HepG2 (cell line): ENCODE results near the gene SLC10A1. TPM values are rescaled to one million over a fixed set of nuclear protein-coding genes. Genes with fewer than 3 reads are reported as not detected.

ENCODE experiments used
- EP300 ChIP-seq, 3 experiments: sonication (generic) in 1 of 3; formaldehyde crosslinking in 1 of 3; IDR thresholded peaks; 2 replicates each; pipeline versions ENCODE4 v1.5.1 to v1.6.1; 2011 to 2020; ENCODE audit warnings: low read depth in 2 of 3, low read length in 2 of 3, borderline replicate concordance in 1 of 3, improper control_type of control experiment in 1 of 3, mild to moderate bottlenecking in 1 of 3, missing genetic modification reagents in 1 of 3, moderate library complexity in 1 of 3
- MED1 ChIP-seq: sonication (generic); formaldehyde crosslinking; IDR thresholded peaks from 2 replicates; pipeline ENCODE4 v1.4.0; 2020; ENCODE audit warnings: missing genetic modification reagents
- MEF2D ChIP-seq: sonication (generic); formaldehyde crosslinking; IDR thresholded peaks from 2 replicates; pipeline ENCODE4 v1.5.1; 2020; ENCODE audit warnings: mild to moderate bottlenecking, missing genetic modification reagents
- RELA ChIP-seq: sonication (generic); formaldehyde crosslinking; IDR thresholded peaks from 2 replicates; pipeline ENCODE4 v1.4.0; 2020; ENCODE audit warnings: missing genetic modification reagents
- ZFP41 ChIP-seq: sonication (generic); formaldehyde crosslinking; IDR thresholded peaks from 2 replicates; pipeline ENCODE4 v1.4.0; 2020; ENCODE audit warnings: mild to moderate bottlenecking, missing genetic modification reagents, borderline replicate concordance
- ZNF20 ChIP-seq: sonication (generic); formaldehyde crosslinking; IDR thresholded peaks from 2 replicates; pipeline ENCODE4 v1.4.0; 2020; ENCODE audit warnings: mild to moderate bottlenecking, moderate library complexity, missing genetic modification reagents
- ZNF441 ChIP-seq: sonication (generic); formaldehyde crosslinking; IDR thresholded peaks from 2 replicates; pipeline ENCODE4 v1.7.0; 2021; ENCODE audit warnings: missing genetic modification reagents, borderline replicate concordance
- ZNF468 ChIP-seq: sonication (generic); formaldehyde crosslinking; IDR thresholded peaks from 2 replicates; pipeline ENCODE4 v1.8.0; 2022; ENCODE audit warnings: mild to moderate bottlenecking, moderate library complexity, missing genetic modification reagents
- ZNF7 ChIP-seq: IDR thresholded peaks from 2 replicates; pipeline ENCODE4 v1.6.1; 2016; ENCODE audit warnings: missing biosample characterization, missing genetic modification reagents
- ZNF777 ChIP-seq: sonication (generic); formaldehyde crosslinking; IDR thresholded peaks from 2 replicates; pipeline ENCODE4 v1.4.0; 2020; ENCODE audit warnings: missing genetic modification reagents
- polyA plus RNA-seq, 8 experiments: library from polyadenylated mRNA; depleted of rRNA in 3 of 8; stranded (reverse) in 7 of 8; unstranded in 1 of 8; fragments of >200 nt; fragmentation: Illumina TruSeq in 4 of 8; extraction: Trizol in 4 of 8; gene quantifications; 2 replicates each; pipeline versions ENCODE4 v1.2.1 to v1.2.3, GENCODE V29; 2011 to 2016; ENCODE audit warnings: low read depth in 4 of 8, missing spikeins in 1 of 8, mixed read lengths in 1 of 8; ENCODE audit not compliant: insufficient read depth in 1 of 8
- total RNA-seq, 5 experiments: library from RNA; depleted of rRNA; stranded (reverse); fragments of >200 nt; fragmentation: Illumina TruSeq; extraction: Trizol; gene quantifications; 2 replicates each; pipeline ENCODE4 v1.2.3, GENCODE V29; 2016; ENCODE audit warnings: low read depth in 1 of 5
- TF ChIP-seq, protein P1 (sequence below): sonication (generic); formaldehyde crosslinking; IDR thresholded peaks from 2 replicates; pipeline ENCODE4 v1.4.0; 2020; ENCODE audit warnings: mild to moderate bottlenecking, missing genetic modification reagents, borderline replicate concordance
- TF ChIP-seq, protein P2 (sequence below): IDR thresholded peaks from 2 replicates; pipeline ENCODE4 v1.4.0; 2020; ENCODE audit warnings: mild to moderate bottlenecking, missing genetic modification reagents
- TF ChIP-seq, protein P3 (sequence below): sonication (generic); formaldehyde crosslinking; IDR thresholded peaks from 2 replicates; pipeline ENCODE4 v1.4.0; 2020; ENCODE audit warnings: missing genetic modification reagents
- TF ChIP-seq, protein P4 (sequence below): sonication (generic); formaldehyde crosslinking; IDR thresholded peaks from 2 replicates; pipeline ENCODE4 v1.4.0; 2020; ENCODE audit warnings: missing genetic modification reagents, borderline replicate concordance
- TF ChIP-seq, protein P5 (sequence below): IDR thresholded peaks from 2 replicates; pipeline ENCODE4 v1.6.1; 2016; ENCODE audit warnings: missing compliant biosample characterization, missing genetic modification reagents, borderline replicate concordance

The SLC10A1 gene
- total and polyA plus RNA-seq, 2 of the 13 experiments (the other 11 are each of a cell fraction or from before 2014, with no cell fraction given): 0.17 TPM; not detected in 1

DNA sequence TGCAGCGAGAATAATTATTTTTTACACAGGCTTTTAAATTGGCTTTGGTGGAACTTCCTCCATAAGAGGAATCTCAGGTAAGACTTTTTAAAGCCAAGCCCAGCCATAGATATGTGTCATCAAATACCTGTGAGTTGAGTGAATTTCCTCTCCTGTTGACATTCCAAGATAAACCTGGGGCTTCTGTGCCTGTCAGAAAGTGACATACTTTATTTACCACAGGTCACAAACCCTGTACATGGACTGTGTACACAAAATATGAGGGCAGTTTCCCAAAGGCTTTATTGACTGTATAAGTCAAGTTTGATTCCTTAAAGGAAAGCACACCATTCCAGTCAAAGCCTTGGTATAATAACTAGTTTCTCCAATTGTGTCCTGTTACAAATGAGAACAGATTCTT lies 56.0 kb downstream of the SLC10A1 start (continued):
- TF ChIP-seq, protein P1, sequence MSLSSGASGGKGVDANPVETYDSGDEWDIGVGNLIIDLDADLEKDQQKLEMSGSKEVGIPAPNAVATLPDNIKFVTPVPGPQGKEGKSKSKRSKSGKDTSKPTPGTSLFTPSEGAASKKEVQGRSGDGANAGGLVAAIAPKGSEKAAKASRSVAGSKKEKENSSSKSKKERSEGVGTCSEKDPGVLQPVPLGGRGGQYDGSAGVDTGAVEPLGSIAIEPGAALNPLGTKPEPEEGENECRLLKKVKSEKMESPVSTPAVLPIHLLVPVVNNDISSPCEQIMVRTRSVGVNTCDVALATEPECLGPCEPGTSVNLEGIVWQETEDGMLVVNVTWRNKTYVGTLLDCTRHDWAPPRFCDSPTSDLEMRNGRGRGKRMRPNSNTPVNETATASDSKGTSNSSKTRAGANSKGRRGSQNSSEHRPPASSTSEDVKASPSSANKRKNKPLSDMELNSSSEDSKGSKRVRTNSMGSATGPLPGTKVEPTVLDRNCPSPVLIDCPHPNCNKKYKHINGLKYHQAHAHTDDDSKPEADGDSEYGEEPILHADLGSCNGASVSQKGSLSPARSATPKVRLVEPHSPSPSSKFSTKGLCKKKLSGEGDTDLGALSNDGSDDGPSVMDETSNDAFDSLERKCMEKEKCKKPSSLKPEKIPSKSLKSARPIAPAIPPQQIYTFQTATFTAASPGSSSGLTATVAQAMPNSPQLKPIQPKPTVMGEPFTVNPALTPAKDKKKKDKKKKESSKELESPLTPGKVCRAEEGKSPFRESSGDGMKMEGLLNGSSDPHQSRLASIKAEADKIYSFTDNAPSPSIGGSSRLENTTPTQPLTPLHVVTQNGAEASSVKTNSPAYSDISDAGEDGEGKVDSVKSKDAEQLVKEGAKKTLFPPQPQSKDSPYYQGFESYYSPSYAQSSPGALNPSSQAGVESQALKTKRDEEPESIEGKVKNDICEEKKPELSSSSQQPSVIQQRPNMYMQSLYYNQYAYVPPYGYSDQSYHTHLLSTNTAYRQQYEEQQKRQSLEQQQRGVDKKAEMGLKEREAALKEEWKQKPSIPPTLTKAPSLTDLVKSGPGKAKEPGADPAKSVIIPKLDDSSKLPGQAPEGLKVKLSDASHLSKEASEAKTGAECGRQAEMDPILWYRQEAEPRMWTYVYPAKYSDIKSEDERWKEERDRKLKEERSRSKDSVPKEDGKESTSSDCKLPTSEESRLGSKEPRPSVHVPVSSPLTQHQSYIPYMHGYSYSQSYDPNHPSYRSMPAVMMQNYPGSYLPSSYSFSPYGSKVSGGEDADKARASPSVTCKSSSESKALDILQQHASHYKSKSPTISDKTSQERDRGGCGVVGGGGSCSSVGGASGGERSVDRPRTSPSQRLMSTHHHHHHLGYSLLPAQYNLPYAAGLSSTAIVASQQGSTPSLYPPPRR: no peak
- TF ChIP-seq, protein P2, sequence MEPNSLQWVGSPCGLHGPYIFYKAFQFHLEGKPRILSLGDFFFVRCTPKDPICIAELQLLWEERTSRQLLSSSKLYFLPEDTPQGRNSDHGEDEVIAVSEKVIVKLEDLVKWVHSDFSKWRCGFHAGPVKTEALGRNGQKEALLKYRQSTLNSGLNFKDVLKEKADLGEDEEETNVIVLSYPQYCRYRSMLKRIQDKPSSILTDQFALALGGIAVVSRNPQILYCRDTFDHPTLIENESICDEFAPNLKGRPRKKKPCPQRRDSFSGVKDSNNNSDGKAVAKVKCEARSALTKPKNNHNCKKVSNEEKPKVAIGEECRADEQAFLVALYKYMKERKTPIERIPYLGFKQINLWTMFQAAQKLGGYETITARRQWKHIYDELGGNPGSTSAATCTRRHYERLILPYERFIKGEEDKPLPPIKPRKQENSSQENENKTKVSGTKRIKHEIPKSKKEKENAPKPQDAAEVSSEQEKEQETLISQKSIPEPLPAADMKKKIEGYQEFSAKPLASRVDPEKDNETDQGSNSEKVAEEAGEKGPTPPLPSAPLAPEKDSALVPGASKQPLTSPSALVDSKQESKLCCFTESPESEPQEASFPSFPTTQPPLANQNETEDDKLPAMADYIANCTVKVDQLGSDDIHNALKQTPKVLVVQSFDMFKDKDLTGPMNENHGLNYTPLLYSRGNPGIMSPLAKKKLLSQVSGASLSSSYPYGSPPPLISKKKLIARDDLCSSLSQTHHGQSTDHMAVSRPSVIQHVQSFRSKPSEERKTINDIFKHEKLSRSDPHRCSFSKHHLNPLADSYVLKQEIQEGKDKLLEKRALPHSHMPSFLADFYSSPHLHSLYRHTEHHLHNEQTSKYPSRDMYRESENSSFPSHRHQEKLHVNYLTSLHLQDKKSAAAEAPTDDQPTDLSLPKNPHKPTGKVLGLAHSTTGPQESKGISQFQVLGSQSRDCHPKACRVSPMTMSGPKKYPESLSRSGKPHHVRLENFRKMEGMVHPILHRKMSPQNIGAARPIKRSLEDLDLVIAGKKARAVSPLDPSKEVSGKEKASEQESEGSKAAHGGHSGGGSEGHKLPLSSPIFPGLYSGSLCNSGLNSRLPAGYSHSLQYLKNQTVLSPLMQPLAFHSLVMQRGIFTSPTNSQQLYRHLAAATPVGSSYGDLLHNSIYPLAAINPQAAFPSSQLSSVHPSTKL (CRISPR knock-in tag): peak; percentile 81
- TF ChIP-seq ZNF20 (CRISPR knock-in tag) (no peak), ZNF441 (no peak), RELA (CRISPR knock-in tag) (no peak), ZNF777 (CRISPR knock-in tag) (no peak), ZNF468 (CRISPR knock-in tag) (no peak), MED1 (CRISPR knock-in tag) (peak; percentile 75), MEF2D (CRISPR knock-in tag) (peak; percentile 24; the same call in 1 of the 2 replicates), ZNF7 (peak; percentile 88; the same call in 1 of the 2 replicates), ZFP41 (CRISPR knock-in tag) (no peak), EP300 (IDR thresholded peaks at IDR 0.05; ENCODE audit: low read depth in 2 of 2, low read length in 2 of 2) (peak in 1 of 2 experiments; percentile 62; a peak in 1 of 4 replicates), EP300 (CRISPR knock-in tag; IDR thresholded peaks at IDR 0.05; ENCODE audit: borderline replicate concordance) (no peak)
- TF ChIP-seq, protein P3, sequence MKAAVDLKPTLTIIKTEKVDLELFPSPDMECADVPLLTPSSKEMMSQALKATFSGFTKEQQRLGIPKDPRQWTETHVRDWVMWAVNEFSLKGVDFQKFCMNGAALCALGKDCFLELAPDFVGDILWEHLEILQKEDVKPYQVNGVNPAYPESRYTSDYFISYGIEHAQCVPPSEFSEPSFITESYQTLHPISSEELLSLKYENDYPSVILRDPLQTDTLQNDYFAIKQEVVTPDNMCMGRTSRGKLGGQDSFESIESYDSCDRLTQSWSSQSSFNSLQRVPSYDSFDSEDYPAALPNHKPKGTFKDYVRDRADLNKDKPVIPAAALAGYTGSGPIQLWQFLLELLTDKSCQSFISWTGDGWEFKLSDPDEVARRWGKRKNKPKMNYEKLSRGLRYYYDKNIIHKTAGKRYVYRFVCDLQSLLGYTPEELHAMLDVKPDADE (CRISPR knock-in tag): no peak
- TF ChIP-seq, protein P4, sequence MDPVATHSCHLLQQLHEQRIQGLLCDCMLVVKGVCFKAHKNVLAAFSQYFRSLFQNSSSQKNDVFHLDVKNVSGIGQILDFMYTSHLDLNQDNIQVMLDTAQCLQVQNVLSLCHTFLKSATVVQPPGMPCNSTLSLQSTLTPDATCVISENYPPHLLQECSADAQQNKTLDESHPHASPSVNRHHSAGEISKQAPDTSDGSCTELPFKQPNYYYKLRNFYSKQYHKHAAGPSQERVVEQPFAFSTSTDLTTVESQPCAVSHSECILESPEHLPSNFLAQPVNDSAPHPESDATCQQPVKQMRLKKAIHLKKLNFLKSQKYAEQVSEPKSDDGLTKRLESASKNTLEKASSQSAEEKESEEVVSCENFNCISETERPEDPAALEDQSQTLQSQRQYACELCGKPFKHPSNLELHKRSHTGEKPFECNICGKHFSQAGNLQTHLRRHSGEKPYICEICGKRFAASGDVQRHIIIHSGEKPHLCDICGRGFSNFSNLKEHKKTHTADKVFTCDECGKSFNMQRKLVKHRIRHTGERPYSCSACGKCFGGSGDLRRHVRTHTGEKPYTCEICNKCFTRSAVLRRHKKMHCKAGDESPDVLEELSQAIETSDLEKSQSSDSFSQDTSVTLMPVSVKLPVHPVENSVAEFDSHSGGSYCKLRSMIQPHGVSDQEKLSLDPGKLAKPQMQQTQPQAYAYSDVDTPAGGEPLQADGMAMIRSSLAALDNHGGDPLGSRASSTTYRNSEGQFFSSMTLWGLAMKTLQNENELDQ: no peak
- TF ChIP-seq, protein P5, sequence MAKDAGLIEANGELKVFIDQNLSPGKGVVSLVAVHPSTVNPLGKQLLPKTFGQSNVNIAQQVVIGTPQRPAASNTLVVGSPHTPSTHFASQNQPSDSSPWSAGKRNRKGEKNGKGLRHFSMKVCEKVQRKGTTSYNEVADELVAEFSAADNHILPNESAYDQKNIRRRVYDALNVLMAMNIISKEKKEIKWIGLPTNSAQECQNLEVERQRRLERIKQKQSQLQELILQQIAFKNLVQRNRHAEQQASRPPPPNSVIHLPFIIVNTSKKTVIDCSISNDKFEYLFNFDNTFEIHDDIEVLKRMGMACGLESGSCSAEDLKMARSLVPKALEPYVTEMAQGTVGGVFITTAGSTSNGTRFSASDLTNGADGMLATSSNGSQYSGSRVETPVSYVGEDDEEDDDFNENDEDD (CRISPR knock-in tag): no peak
